ENCODE measurements around the gene UFSP1.

DNA sequence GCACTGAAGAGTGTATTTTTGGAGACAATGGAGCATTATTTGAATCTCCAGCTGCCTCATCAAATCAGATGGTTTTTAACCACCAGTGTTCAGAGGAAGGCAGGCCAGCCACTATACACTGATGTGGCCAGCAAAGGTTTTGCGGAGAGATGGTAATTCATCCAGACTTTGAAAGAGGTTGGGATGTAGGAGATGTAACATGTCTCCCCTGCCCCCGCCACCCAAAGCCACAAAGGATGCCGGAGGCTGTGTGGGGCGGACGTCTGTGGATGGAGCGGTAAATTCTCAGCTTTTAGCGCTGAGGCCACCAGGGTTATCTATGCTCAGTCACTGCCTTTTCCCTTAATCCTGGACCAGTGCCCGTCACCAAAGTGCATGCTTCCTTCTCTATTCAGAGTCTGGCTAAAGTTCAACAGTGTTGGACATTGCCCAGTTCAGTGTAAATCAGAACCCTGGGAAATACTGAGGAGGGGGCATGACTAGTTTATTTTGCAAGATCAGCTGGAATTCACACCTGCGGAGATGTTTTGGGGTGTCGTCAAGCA lies 26.0 kb downstream of the UFSP1 start:
- TF ChIP-seq, protein P1, sequence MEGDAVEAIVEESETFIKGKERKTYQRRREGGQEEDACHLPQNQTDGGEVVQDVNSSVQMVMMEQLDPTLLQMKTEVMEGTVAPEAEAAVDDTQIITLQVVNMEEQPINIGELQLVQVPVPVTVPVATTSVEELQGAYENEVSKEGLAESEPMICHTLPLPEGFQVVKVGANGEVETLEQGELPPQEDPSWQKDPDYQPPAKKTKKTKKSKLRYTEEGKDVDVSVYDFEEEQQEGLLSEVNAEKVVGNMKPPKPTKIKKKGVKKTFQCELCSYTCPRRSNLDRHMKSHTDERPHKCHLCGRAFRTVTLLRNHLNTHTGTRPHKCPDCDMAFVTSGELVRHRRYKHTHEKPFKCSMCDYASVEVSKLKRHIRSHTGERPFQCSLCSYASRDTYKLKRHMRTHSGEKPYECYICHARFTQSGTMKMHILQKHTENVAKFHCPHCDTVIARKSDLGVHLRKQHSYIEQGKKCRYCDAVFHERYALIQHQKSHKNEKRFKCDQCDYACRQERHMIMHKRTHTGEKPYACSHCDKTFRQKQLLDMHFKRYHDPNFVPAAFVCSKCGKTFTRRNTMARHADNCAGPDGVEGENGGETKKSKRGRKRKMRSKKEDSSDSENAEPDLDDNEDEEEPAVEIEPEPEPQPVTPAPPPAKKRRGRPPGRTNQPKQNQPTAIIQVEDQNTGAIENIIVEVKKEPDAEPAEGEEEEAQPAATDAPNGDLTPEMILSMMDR (IDR thresholded peaks at IDR 0.05): no peak
- TF ChIP-seq POLR2A (IDR thresholded peaks at IDR 0.05) (no peak), POLR2AphosphoS5 (IDR thresholded peaks at IDR 0.05; ENCODE audit: insufficient read depth in 1 of 2, low read depth in 1 of 2) (no peak)

All from vagina (tissue), 2 donors.